Stomach (tissue), 9 donors: Measurements from ENCODE around the gene EEF1A1. TPM values are rescaled to one million over a fixed set of nuclear protein-coding genes. Genes with fewer than 3 reads are reported as not detected.

Experiments
- DNase-seq, 2 donors: peaks; one replicate each; pipeline versions ENCODE4 v3.0.0 to v3.0.0-alpha.2; 2013 to 2019
- H3K27ac ChIP-seq, 5 donors: fragments of 200-600 bp in 4 of 5; sonication (generic) in 4 of 5; one replicate each; pipeline ENCODE4 v1.5.1; 2013 to 2019; ENCODE audit warnings: mild to moderate bottlenecking in 1 of 5, moderate library complexity in 1 of 5
- H3K27me3 ChIP-seq, 3 donors: fragments of 200-600 bp; sonication (generic); one replicate each; pipeline ENCODE4 v1.5.1; 2017 to 2019; ENCODE audit warnings: mixed run types in 1 of 3
- H3K36me3 ChIP-seq, 4 donors: fragments of 200-600 bp; sonication (generic); 1 replicate in 3 of 4; 2 replicates in 1 of 4; pipeline ENCODE4 v1.5.1; 2016 to 2019
- H3K4me1 ChIP-seq, 4 donors: fragments of 200-600 bp; sonication (generic); one replicate each; pipeline ENCODE4 v1.5.1; 2016 to 2019
- H3K4me3 ChIP-seq, 4 donors: fragments of 200-600 bp; sonication (generic) in 3 of 4; one replicate each; pipeline ENCODE4 v1.5.1; 2016 to 2019; ENCODE audit warnings: mild to moderate bottlenecking in 1 of 4
- H3K9me3 ChIP-seq, 4 donors: fragments of 200-600 bp; sonication (generic); one replicate each; pipeline ENCODE4 v1.5.1; 2016 to 2019
- CTCF ChIP-seq, 7 experiments: fragments of 450-650 bp in 4 of 7; fragments of 200-600 bp in 3 of 7; sonication (generic) in 3 of 7; IDR thresholded peaks; one replicate each; pipeline ENCODE4 v1.5.1; 2016 to 2019; ENCODE audit warnings: antibody characterized with exemption in 7 of 7, control low read depth in 2 of 7, mild to moderate bottlenecking in 1 of 7
- EP300 ChIP-seq: sonication (generic); formaldehyde crosslinking; IDR thresholded peaks from one replicate; pipeline ENCODE4 v1.6.1; 2017; ENCODE audit warnings: antibody characterized with exemption
- POLR2A ChIP-seq, 4 donors: fragments of 450-650 bp; IDR thresholded peaks; one replicate each; pipeline ENCODE4 v1.6.1; 2016; ENCODE audit warnings: antibody characterized with exemption in 4 of 4, control low read depth in 2 of 4, mild to moderate bottlenecking in 1 of 4, moderate library complexity in 1 of 4
- POLR2AphosphoS5 ChIP-seq, 3 donors: sonication (generic); formaldehyde crosslinking; IDR thresholded peaks; one replicate each; pipeline ENCODE4 v1.6.1; 2016; ENCODE audit warnings: antibody characterized with exemption in 3 of 3
- WGBS, 5 donors: extraction: QIAGEN DNeasy Blood & Tissue Kit in 3 of 5; methylation state at CpG; one replicate each; pipeline versions ENCODE4 v1.1.5 to v1.1.7; 2013 to 2018; 5-methylcytosine and 5-hydroxymethylcytosine counted together
- intact Hi-C: fragments of 100-400 bp; cut with DNase I; formaldehyde crosslinking; loops from one replicate; pipeline ENCODE4 v1.15.1; 2023; ENCODE audit warnings: low total_unique reads
- polyA plus RNA-seq, 3 donors: library from polyadenylated mRNA; stranded (reverse); fragments of 200-250 nt; gene quantifications; one replicate each; pipeline ENCODE4 v1.2.3, GENCODE V29; 2013
- total RNA-seq, 5 donors: library from RNA; depleted of rRNA; stranded (reverse); fragments of >200 nt; gene quantifications; one replicate each; pipeline versions ENCODE4 v1.1.0 to v1.2.3, GENCODE V29; 2014 to 2016
- donor health status: healthy with polysubstance abuse.
- donor health status: Bipolar disorder and iron deficiency.
- donor health status: healthy.

EEF1A1 gene
- total and polyA plus RNA-seq, 8 donors, result 3,004 to 19,399 (median 7,868) TPM

- intact Hi-C loops, result no loop called here
- H3K4me1 ChIP-seq, result no peaks in the 10 kb centered on the region
- H3K4me3 ChIP-seq, result no peak overlapping the region
- H3K36me3 ChIP-seq, result no peaks in the 10 kb centered on the region
- no peaks in the 10 kb centered on the region for H3K27me3 ChIP-seq
- no peak for DNase-seq
- H3K27ac ChIP-seq, result no peak overlapping the region
- WGBS, 5 donors, result 90 to 92% (median 91%) methylated on average over 10 of the region's 10 CpGs
- no peak for TF ChIP-seq POLR2AphosphoS5 (IDR thresholded peaks at IDR 0.05)
- TF ChIP-seq CTCF (IDR thresholded peaks at IDR 0.05), result no peak
- no peak for TF ChIP-seq EP300
- TF ChIP-seq POLR2A (IDR thresholded peaks at IDR 0.05), result no peak
- no peaks in the 10 kb centered on the region for H3K9me3 ChIP-seq
Measured at GRCh38 chr6:73538116-73538779, 17.4 kb upstream of the EEF1A1 start.

GRCh38 chr6:73537677-73538076 is 16.8 kb upstream of the EEF1A1 start:
- intact Hi-C loops, result no loop called here
- no peak for DNase-seq
- no peak overlapping the region for H3K27ac ChIP-seq
- TF ChIP-seq POLR2A (IDR thresholded peaks at IDR 0.05) (no peak), EP300 (no peak), CTCF (IDR thresholded peaks at IDR 0.05) (no peak), POLR2AphosphoS5 (IDR thresholded peaks at IDR 0.05) (no peak)
- no peaks in the 10 kb centered on the region for H3K36me3 ChIP-seq
- H3K4me1 ChIP-seq, result no peaks in the 10 kb centered on the region
- H3K9me3 ChIP-seq, result no peaks in the 10 kb centered on the region
- no peak overlapping the region for H3K4me3 ChIP-seq
- H3K27me3 ChIP-seq, result no peaks in the 10 kb centered on the region
- WGBS, 5 donors, result 71 to 86% (median 80%) methylated on average over 3 of the region's 3 CpGs

- TF ChIP-seq POLR2AphosphoS5 (IDR thresholded peaks at IDR 0.05) (no peak), EP300 (no peak), POLR2A (IDR thresholded peaks at IDR 0.05) (no peak), CTCF (IDR thresholded peaks at IDR 0.05) (no peak)
- H3K27ac ChIP-seq, result no peak overlapping the region
- H3K9me3 ChIP-seq, result no peaks in the 10 kb centered on the region
- DNase-seq, result no peak
- H3K4me1 ChIP-seq, result no peaks in the 10 kb centered on the region
- no peaks in the 10 kb centered on the region for H3K27me3 ChIP-seq
- intact Hi-C loops, result no loop called here
- 58 to 66% (median 63%) methylated on average over 2 of the region's 2 CpGs for WGBS, 5 donors
- H3K36me3 ChIP-seq, result no peaks in the 10 kb centered on the region
- H3K4me3 ChIP-seq, result no peak overlapping the region
Measured at GRCh38 chr6:73534628-73535027, 13.8 kb upstream of the EEF1A1 start.

GRCh38 chr6:73532293-73532692 is 11.5 kb upstream of the EEF1A1 start:
- H3K4me3 ChIP-seq, result no peak overlapping the region
- H3K27ac ChIP-seq, result no peak overlapping the region
- 84 to 91% (median 85%) methylated on average over 3 of the region's 3 CpGs for WGBS, 5 donors
- TF ChIP-seq POLR2A (IDR thresholded peaks at IDR 0.05) (no peak), CTCF (IDR thresholded peaks at IDR 0.05) (no peak), POLR2AphosphoS5 (IDR thresholded peaks at IDR 0.05) (no peak), EP300 (no peak)
- no peak for DNase-seq
- no peaks in the 10 kb centered on the region for H3K4me1 ChIP-seq
- no peaks in the 10 kb centered on the region for H3K27me3 ChIP-seq
- intact Hi-C loops, result no loop called here
- no peaks in the 10 kb centered on the region for H3K36me3 ChIP-seq
- H3K9me3 ChIP-seq, result no peaks in the 10 kb centered on the region
